ENCODE data around the gene SHROOM2. TPM values are rescaled to one million over a fixed set of nuclear protein-coding genes. Genes with fewer than 3 reads are reported as not detected.

Gene SHROOM2
- total RNA-seq, 1 donor, result 4.3 TPM

DNA sequence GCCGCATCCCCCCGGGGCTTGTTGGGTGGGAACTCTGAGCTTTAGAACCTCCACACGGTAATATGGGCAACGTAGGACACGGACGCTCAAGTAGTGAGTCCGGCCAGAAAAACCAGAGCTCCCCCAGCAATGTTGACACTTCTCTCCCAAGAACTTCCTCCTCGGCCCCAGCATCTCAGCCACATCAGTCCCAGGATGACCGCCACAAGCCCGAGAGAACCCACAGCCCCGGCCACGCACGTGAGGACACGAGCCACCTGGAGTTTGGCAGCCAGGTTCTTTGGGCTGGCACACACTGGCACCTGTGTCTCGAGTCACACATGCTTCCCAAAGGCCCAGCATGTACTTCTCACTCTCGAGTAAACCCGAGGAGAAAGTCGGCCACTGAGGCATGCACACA, 197.2 kb downstream of the SHROOM2 start:
- TF ChIP-seq, protein P1, sequence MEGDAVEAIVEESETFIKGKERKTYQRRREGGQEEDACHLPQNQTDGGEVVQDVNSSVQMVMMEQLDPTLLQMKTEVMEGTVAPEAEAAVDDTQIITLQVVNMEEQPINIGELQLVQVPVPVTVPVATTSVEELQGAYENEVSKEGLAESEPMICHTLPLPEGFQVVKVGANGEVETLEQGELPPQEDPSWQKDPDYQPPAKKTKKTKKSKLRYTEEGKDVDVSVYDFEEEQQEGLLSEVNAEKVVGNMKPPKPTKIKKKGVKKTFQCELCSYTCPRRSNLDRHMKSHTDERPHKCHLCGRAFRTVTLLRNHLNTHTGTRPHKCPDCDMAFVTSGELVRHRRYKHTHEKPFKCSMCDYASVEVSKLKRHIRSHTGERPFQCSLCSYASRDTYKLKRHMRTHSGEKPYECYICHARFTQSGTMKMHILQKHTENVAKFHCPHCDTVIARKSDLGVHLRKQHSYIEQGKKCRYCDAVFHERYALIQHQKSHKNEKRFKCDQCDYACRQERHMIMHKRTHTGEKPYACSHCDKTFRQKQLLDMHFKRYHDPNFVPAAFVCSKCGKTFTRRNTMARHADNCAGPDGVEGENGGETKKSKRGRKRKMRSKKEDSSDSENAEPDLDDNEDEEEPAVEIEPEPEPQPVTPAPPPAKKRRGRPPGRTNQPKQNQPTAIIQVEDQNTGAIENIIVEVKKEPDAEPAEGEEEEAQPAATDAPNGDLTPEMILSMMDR (IDR thresholded peaks at IDR 0.05; ENCODE audit: insufficient read depth, low read depth, low read length), result no peak
- H3K4me3 ChIP-seq (ENCODE audit: low read depth, low read length), result no peak overlapping the region
- no peak for DNase-seq (ENCODE audit: low read depth)

GRCh38 chrX:9983846-9984245, 197.6 kb downstream of the SHROOM2 start:
- TF ChIP-seq, protein P1 (IDR thresholded peaks at IDR 0.05; ENCODE audit: insufficient read depth, low read depth, low read length), result no peak

GRCh38 chrX:9988762-9989161, 202.5 kb downstream of the SHROOM2 start:
- TF ChIP-seq, protein P1 (IDR thresholded peaks at IDR 0.05; ENCODE audit: insufficient read depth, low read depth, low read length), result peak; percentile 44
- no peak overlapping the region for H3K4me3 ChIP-seq (ENCODE audit: low read depth, low read length)
- no peak for DNase-seq (ENCODE audit: low read depth)

More at GRCh38 chrX:9983846-9984245, 197.6 kb downstream of the SHROOM2 start:
- no peak overlapping the region for H3K4me3 ChIP-seq (ENCODE audit: low read depth, low read length)
- DNase-seq (ENCODE audit: low read depth), result no peak

DNA sequence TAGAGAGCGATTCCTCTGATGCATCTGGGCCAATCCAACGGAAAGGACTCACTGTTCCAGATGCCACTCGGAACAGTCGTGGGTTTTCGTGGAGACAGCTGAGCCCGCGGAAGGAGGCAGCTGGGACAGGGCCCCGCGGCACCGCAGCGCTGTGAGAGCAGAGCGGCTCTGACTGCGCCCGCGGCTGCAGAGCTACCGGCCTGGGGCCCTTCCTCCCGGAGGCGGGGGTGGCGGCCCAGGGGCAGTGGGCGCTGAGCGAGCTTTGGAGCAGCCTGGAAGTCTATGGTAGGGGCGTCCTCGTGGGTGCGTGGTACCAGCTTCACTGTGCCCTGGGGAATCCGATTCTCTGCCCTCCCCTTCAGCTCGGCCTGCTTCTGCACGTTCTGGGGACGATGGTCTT, 205.8 kb downstream of the SHROOM2 start:
- TF ChIP-seq, protein P1 (IDR thresholded peaks at IDR 0.05; ENCODE audit: insufficient read depth, low read depth, low read length), result no peak
- H3K4me3 ChIP-seq (ENCODE audit: low read depth, low read length), result no peak overlapping the region
- DNase-seq (ENCODE audit: low read depth), result no peak

GRCh38 chrX:9992724-9993123, 206.5 kb downstream of the SHROOM2 start:
- TF ChIP-seq, protein P1 (IDR thresholded peaks at IDR 0.05; ENCODE audit: insufficient read depth, low read depth, low read length), result no peak
- H3K4me3 ChIP-seq (ENCODE audit: low read depth, low read length), result no peak overlapping the region
- DNase-seq (ENCODE audit: low read depth), result no peak

DNA sequence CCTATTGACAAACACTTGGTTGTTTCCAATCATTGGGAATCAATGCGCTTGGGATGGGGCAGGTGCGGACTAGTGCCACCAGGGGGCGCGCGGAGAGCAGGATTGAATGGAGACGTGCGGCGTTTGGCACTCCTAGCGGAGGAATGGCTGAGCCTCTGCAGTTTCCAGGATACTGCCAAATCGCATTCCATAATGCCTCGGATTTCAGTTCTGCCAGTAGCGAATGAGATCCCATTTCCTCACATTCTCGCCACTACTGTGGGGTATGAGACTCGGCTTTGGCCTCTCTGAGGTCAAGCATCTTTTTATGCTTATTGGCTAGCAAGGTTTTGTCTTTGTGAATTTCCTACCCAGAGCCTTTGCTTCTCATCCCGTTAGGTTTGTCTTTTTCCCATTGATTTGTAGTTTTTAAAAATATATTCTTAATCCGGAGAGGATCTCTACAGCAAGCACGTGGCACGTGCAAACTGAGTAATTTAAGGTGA, 209.7 kb downstream of the SHROOM2 start:
- H3K4me3 ChIP-seq (ENCODE audit: low read depth, low read length), result no peak overlapping the region
- DNase-seq (ENCODE audit: low read depth), result peak; percentile 80
- TF ChIP-seq, protein P1 (IDR thresholded peaks at IDR 0.05; ENCODE audit: insufficient read depth, low read depth, low read length), result peak; percentile 91

DNA sequence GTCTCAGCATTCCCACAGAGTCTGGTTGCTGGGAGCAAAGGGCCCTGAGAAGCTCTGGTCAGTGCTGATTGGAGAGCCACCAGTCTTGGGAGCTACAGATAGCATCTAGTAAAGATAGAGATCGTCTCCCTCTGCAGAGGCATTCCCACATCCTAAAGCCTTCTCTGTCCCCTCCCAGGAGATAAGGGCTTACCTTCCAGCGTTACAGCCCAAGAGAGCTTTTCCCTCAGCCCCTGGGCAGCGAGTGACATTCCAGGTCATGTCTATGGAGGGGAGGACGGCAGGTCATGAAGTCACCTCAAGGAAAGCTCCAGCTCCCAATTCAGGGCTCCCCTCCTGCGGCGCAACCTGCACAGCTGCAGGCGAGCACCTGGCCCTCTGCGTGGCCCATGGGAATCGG, 210.8 kb downstream of the SHROOM2 start:
- no peak overlapping the region for H3K4me3 ChIP-seq (ENCODE audit: low read depth, low read length)
- TF ChIP-seq, protein P1 (IDR thresholded peaks at IDR 0.05; ENCODE audit: insufficient read depth, low read depth, low read length), result no peak
- DNase-seq (ENCODE audit: low read depth), result no peak
